Left cardiac atrium (tissue), 4 donors: ENCODE measurements around the gene FBXO30. TPM values are rescaled to one million over a fixed set of nuclear protein-coding genes. Genes with fewer than 3 reads are reported as not detected.

Experiments
- ATAC-seq, 2 donors: fragments of 200-7000 bp; cut with Tn5 transposase; one replicate each; pipeline ENCODE4 v1.9.1; 2020; ENCODE audit warnings: mild to moderate bottlenecking in 2 of 2, moderate library complexity in 2 of 2
- DNase-seq: peaks from one replicate; pipeline ENCODE4 v3.0.0-alpha.2; 2020
- intact Hi-C, 2 donors: fragments of 100-400 bp; cut with DNase I; formaldehyde crosslinking; loops; one replicate each; pipeline versions ENCODE4 v1.14.1 to v1.15.1; 2022 to 2023
- long read RNA-seq: library from polyadenylated mRNA; unstranded; transcript quantifications from one replicate; pipeline ENCODE4 v2.0.0, GENCODE V29; 2021
- total RNA-seq, 2 donors: library from RNA; stranded (reverse); fragmentation: NEBNext Ultra II Directional; extraction: Animal tissue kit (Norgen Biotek cat#: 25700); gene quantifications; one replicate each; pipeline ENCODE4 v1.2.1, GENCODE V29; 2021
- donor health status: DM: no; HTN: yes; CAD: no.
- donor health status: DM: no; HTN: yes; CAD: no; lungs with severe emphysema.
- donor health status: DM: yes; HTN: yes; CAD: no.
- donor health status: Dilated cardiomyopathy.

FBXO30 gene
- 10 to 100 TPM; 10.1 to 11.7 TPM for total RNA-seq
- long read RNA-seq, full-length matches to known transcripts, result 32 of 40 reads
- long read RNA-seq, partial matches to known transcripts, result 3 of 40 reads
- long read RNA-seq, other reads (novel, unspliced or antisense), result 5 of 40 reads

DNA sequence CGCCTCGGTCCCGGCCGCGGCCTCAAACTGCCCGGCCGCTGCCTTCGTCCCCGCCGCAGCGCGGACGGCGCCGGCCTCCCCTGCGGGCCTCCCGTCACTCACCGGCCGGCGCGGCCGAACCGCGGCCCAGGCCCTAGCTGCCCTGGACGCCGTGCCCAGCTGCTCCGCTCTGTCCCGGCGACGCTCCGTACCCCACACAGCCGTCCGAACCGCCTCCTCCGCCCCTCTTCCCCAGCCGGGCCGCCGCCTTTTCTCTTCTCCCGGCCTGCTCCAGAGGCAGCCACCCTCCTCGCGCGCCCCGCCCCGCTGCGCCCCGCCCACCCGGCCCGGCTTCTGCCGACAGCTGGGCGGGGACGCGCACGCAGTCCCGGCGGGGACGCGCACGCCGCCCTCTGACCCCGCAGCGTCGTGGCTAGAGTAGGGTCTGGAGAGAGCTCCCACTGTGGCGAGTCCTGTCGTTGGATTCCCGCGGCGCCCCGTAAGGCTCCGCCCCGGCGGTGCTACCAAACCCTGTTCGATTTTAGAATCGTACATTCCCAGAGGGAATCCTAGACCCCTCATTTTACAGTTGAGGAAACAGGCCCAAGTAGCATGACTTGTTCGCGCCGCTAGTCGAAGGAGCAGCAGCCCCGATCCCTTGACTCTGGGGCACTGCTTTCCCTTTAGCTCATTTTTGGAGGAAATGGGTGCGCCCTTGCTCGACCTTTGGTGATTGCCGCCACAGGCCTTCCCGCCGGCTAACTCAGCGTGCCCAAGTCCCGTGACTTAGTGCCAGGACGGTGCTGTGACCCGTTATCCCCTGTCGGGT lies at the start of gene FBXO30:
Gene FBXO30, minus strand, starts transcription at position 295 of the 808 bp plus-strand sequence. CDS start 8,390 bp downstream, outside the sequence.
- peak; percentile 90 for DNase-seq
- intact Hi-C loops, result loop anchor here (2.0 to 10.0 kb wide), 3 partner anchors 80 to 150 kb away; partner anchors contain the start of genes EPM2A (in 2 of the 2) and SHPRH (in 1 of the 2)
- ATAC-seq, result peak; percentile 97 to 98

GRCh38 chr6:145863988-145864616 lies 49.5 kb upstream of the FBXO30 start:
- DNase-seq (no peak), ATAC-seq (no peak)
- intact Hi-C loops, result no loop called here

DNA sequence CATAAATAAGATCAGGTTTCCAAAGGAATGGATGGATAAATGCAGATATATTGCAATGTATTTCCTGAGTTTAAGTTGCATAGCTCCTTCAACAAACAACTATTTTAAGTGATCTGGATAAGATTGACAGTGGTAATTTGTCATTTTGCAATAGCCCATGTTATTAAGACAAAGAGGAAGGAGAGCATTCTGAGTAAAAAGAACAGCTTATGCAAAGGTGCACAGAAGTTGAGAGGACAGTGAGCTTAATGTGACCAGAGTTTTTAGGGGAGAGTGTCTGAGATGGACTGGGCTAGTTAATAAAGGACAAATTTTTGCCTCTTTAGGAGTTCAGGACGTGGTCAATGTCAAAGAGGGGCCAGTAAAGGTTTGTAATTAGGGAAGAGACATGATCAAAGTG lies 48.8 kb upstream of the FBXO30 start:
- ATAC-seq, result no peak
- intact Hi-C loops, result no loop called here

DNA sequence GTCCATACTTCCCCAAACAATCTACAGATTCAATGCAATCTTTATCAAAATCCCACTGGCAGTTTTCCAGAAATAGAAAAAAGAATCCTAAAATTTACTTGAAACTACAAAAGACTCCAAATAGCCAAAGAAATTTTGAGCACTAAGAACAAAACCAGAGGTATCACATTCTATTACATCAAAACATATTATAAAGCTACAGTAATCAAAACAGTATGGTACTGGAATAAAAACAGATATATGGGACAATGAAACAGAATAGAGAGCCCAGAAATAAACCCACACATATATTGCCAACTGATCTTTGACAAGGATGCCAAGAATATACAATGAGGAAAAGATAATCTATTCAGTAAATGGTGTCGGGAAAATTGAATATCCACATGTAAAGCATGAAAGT lies 46.0 kb upstream of the FBXO30 start:
- DNase-seq (no peak), ATAC-seq (no peak)
- intact Hi-C loops, result no loop called here

More for the DNA sequence above, 48.8 kb upstream of the FBXO30 start:
- DNase-seq, result no peak

DNA sequence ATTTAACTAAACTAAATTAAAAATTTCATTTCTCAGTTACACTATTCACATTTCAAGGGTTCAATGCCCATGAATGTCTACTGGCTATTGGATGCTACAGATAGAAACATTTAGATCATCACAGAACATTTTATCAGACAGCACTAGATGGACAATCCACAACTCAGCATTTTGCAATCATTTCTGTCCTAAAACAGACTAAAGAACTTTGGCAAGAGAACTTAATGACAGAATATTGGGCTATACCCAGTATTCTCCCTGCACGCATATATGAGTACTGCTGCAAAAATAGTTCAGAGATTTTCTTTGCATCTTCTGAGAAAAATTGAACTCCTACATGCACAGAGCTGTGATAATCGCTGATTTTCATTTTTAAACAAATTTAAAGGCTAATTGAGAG lies 36.1 kb upstream of the FBXO30 start:
- intact Hi-C loops, result no loop called here
- ATAC-seq, result peak; percentile 65 to 87
- DNase-seq, result no peak

DNA sequence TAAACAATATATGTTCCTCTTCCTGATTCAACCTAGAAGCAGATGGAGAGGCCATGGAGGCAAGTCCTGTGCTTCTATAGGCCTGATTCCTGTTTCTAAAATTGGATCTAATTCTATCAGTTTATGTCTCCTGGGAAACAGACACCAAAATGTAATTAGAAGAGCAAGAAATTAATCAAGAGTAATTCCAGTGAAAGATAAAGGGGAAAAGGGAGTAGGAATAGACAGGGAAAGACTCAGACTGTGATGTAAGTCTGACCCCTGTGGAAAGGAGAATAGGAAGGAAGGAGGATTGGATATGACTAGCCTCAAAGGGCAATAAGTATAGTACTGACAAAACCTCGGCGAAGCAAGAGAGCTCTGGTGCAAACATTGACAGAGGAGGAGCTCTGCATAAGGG lies 33.9 kb upstream of the FBXO30 start:
- ATAC-seq, result no peak
- intact Hi-C loops, result no loop called here
- no peak for DNase-seq

DNA sequence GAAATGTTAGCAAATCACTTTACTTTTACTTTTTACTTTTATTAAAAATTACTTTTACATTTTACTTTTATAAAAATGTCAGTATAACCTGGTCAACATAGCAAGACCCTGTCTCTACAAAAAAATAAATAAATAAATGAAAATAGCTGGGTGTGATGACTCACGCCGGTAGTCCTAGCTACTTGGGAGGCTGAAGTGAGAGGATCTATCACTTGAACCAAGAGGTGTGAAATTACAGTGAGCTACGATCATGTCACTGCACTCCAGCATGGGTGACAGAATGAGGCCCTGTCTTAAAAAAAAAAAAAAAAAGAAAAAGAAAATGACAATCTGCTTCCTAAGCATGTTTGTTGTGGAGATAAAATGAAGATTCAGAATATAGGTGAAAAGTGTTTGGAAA lies 31.0 kb upstream of the FBXO30 start:
- ATAC-seq (peak in 1 of 2 donors; percentile 40), DNase-seq (no peak)
- intact Hi-C loops, result no loop called here

- ATAC-seq, result peak in 1 of 2 donors; percentile 47
- intact Hi-C loops, result no loop called here
- DNase-seq, result no peak
Measured at GRCh38 chr6:145844933-145845540, 30.4 kb upstream of the FBXO30 start.

DNA sequence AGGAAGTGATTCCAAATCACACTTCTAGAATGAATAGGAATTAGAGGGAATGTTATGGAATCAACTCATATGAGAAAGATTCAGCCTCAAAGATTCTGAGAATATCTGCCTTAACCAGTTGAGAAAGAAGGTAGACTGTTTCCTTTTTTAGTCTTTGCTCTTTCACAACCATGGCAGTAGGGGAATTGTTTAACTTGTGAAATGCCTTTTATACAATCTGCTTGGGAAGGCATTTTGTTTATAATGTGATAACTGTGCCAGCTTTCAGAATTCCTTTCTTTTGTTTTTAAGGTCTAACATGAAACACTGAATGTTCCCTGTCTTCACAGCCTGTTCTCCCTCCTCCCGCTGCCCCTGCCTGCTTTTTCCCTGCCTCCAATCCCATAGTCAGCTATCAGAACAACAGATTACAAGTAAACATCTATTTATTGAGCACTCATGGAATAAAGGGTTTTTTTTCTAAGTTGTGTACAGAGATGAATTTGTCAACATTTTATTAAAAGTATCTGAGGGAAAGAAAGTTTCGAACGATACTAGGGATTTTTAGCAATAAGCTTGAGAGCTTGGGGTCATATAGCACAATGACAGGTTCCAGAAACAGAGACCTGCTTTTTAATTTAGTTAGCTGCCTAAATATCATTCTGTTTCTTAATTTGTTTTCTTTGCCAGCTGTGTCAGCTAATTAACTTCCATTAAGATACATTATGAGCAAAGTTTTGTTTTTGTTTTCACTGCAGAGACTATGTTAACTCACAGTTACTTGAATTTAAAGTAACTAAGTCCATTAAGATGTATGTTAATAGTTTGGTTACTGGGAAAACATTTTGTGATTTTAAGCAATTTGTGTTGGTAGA lies 28.3 kb upstream of the FBXO30 start:
- intact Hi-C loops, result no loop called here
- no peak for ATAC-seq
- no peak for DNase-seq

DNA sequence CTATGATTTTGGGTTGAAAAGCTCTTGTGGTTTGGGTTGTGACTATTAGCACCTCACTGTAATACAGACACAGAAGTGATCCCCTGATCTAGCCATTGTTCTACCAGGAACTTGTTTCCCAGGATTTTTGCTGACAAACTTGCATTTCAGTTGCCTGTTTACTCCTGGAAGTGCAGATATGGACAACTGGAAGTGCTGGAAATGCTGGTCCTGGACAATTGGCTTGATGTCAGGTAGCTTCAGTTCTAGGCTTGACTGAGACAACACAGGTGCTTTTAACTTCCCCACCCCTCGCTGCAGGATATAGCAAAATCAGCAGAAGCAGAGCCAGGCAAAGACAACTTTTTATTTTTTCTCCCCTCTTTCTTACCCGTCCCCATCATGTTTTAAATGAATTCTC lies 27.1 kb upstream of the FBXO30 start:
- ATAC-seq, result no peak
- intact Hi-C loops, result no loop called here
- no peak for DNase-seq

- DNase-seq, result no peak
- no peak for ATAC-seq
- intact Hi-C loops, result no loop called here
Measured at GRCh38 chr6:145839653-145840052, 25.1 kb upstream of the FBXO30 start.

GRCh38 chr6:145838305-145838704 lies 23.7 kb upstream of the FBXO30 start:
- DNase-seq (no peak), ATAC-seq (no peak)
- intact Hi-C loops, result no loop called here

DNA sequence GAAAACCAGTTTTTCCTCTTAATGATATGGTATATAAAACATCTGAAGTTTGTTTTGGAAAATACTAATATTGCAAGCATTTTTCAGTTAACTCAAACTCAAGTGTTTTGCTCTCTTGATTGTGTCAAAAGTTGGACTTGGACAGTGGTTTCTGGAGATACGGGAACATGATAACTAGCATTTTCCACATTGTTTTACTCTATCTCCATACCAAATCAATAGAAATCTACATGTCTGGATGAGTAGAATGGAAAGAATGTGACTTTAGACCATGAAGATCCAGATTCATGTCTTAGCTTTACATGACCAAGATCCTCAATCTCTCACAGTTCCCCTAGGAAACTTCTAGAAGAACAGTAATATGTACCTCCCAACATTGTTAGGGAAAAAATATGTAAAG lies 22.2 kb upstream of the FBXO30 start:
- DNase-seq, result no peak
- intact Hi-C loops, result no loop called here
- no peak for ATAC-seq

GRCh38 chr6:145836170-145836569 lies 21.6 kb upstream of the FBXO30 start:
- DNase-seq (no peak), ATAC-seq (no peak)
- intact Hi-C loops, result no loop called here

- intact Hi-C loops, result no loop called here
- DNase-seq (no peak), ATAC-seq (no peak)
Measured at GRCh38 chr6:145830612-145831011, 16.0 kb upstream of the FBXO30 start.

GRCh38 chr6:145829950-145830349 lies 15.4 kb upstream of the FBXO30 start:
- ATAC-seq (no peak), DNase-seq (no peak)
- intact Hi-C loops, result no loop called here

DNA sequence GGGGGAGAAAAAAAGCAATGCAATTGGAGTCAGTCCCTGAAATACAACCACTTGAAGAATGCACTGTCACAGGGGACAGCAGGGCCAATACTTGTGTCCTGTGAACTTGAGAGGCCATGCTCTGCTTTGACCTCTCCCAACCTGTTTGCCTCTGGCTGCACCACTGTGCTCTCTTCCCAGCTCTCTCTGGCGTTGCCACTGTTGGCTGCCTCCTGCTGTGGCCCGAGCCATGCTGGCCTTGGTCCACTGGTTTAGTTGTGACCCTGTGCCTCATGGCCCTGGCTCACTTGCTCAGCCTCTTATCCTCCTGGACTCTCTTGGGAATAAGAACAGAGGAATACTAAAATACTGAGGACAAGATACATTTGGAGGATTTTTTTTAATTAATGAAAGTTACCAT lies 14.5 kb upstream of the FBXO30 start:
- DNase-seq (no peak), ATAC-seq (peak in 1 of 2 donors; percentile 59)
- intact Hi-C loops, result no loop called here

DNA sequence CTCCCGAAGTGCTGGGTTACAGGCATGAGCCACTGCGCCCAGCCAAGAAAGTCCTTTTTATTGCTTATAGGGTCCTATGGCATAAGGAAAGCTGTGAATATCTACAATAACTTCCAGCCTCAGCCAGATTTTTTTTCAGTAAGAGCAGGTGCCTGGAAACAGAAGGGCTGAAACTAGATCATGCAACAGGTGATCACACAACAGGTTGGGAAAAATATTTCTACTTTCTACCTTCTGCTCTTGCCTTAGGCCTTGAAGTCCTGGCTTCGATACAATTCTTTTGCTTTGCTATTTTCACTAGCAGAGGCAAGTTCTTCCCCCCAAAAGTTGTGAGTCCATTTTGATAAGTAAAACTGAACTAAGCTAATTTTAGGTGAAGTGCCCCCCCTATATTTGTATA lies 9.7 kb upstream of the FBXO30 start:
- intact Hi-C loops, result no loop called here
- ATAC-seq (no peak), DNase-seq (no peak)

- DNase-seq (no peak), ATAC-seq (no peak)
- intact Hi-C loops, result no loop called here
Measured at GRCh38 chr6:145823328-145823944, 8.8 kb upstream of the FBXO30 start.
